GM18858 (cell line): ENCODE data around the gene AP3D1.
"Not testable (repeated sequence)": the region's sequence is repeated elsewhere in the genome, so short reads cannot be mapped to it uniquely, and the experiment has no call there.

ENCODE experiments used
- ATAC-seq: cut with Tn5 transposase; IDR thresholded peaks from one replicate; pipeline ENCODE4 v1.9.1; 2021; ENCODE audit not compliant: unreplicated experiment

The AP3D1 gene

GRCh38 chr19:2157452-2157851 lies 6.1 kb upstream of the AP3D1 start:
- ATAC-seq: no peak

DNA sequence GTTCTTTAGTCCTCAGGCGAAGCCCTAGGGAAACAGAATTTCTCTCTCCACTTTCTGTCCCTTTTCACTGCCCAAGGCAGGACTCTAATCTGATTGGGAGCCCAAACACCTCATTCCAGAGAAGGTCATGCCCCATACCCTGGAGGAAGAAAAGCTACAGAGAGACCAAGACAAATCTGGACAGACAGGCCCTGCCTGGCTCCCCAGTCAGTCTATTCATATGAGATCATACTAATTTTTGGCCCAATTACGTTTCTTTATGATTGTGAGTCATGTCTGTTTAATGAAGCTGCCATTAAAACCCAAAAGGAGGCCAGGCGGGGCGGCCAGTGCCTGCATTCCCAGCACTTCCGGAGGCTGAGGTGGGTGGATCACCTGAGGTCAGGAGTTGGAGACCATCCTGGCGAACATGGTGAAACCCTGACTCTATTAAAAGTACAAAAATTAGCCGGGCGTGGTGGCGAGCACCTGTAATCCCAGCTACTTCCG lies 3.3 kb upstream of the AP3D1 start:
- no peak for ATAC-seq

GRCh38 chr19:2150794-2151338 lies 500 bp downstream of the AP3D1 start:
- peak; percentile 12 for ATAC-seq

DNA sequence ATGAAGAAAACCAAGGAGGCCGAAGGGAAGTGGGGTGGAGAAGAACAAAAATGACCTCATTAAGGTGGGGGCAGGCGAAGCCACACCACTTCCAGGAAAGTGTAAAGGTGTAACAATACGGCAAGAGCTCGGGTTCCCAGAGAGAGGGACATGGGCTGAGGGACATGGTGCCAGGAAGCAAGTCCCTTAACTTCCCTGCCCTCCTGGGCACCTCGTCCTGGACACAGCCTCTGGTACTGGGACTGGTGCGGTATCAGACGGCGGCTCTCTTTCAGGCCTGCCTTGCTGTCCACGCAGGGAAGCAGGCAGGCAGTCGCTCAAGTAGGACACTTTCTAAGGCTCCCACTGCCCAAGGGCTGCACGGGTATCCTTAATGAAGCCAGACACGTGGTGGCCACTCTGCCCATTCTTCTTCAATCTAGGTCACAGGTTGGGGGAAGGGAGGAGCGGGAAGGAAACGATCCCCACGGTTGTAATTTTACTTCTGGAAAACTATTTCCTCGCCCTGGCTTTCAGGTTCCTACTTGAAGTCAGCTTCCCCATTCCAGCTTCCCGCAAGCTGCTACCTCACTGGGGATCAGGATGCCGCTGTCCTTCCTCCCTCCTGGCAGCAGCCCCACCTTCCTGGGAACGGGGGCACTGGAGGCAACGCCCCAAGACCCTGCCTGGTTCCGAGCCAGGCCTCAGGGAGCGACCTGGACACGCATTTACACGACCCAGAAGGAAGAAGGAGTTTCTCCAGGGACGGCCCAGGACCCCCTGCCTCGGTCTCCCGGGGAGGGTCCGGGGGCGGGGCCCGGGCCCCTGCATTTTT lies 1.2 kb downstream of the AP3D1 start:
- ATAC-seq: no peak

GRCh38 chr19:2148482-2149135 lies 2.8 kb downstream of the AP3D1 start:
- ATAC-seq: no peak

DNA sequence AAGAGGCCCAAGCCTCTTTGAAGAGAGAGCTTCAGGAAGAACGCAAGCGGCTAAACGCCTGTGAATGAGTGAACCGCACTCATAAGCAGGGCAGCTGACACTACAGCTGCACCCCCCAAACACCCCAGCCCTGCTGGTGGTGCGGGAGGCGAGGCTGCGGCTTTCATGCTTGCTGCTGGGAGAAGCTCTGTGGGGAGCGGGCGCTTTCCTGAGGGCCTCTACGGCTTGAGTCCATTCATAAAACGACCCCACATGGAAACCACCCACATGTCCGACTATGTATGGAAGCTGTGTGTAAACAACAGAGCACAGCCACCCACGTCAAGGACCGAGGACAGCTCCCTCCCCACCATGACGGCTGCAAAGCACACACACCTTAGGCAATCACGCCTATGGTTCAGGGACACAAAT lies 5.5 kb downstream of the AP3D1 start:
- no peak for ATAC-seq

GRCh38 chr19:2144190-2144589 lies 7.2 kb downstream of the AP3D1 start:
- no peak for ATAC-seq

DNA sequence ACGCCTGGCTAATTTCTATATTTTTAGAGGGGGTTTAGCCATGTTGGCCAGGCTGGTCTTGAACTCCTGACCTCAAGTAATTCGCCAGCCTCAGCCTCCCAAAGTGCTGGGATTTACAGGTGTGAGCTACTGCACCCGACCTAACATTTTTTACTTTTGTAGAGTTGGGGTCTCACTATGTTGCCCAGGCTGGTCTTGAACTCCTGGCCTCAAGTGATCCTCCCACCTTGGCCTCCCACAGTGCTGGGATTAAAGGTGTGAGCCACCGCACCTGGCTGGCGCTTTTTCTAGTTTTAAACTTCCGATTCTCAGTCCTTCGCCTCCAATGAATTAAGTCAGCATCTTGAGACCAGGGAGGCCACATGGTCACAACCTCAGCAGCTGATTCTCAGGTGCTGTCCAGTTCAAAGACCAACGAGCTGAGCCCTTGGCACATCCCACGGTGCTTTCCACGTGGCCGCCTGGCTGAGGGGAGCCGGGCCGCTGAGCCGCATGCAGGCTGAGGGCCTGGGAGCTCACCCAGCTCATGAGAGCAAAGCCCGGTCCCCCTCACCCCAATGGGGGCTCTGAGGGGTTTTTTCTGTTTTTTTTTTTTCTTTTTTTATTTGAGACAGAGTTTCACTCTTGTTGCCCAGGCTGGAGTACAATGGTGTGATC lies 9.1 kb downstream of the AP3D1 start:
- ATAC-seq: no peak

DNA sequence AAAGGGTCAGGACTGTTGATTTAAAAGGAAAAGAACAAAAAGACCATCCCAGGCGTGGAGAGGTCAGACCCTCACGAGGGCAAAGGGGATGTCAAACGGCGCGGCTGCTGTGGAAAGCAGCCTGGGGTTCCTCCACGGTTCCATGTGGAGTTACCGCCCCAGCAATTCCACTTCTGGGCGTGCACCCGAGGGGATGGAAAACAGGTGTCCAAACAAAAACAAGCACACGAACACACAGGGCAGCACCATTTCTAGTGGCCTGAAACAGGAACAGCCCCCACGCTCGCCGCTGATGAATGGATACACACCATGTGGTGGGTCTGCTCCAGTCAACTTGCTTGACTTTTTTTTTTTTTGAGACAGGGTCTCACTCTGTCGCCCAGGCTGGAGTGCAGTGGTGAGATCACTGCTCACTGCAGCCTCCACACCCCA lies 11.2 kb downstream of the AP3D1 start:
- no peak for ATAC-seq

DNA sequence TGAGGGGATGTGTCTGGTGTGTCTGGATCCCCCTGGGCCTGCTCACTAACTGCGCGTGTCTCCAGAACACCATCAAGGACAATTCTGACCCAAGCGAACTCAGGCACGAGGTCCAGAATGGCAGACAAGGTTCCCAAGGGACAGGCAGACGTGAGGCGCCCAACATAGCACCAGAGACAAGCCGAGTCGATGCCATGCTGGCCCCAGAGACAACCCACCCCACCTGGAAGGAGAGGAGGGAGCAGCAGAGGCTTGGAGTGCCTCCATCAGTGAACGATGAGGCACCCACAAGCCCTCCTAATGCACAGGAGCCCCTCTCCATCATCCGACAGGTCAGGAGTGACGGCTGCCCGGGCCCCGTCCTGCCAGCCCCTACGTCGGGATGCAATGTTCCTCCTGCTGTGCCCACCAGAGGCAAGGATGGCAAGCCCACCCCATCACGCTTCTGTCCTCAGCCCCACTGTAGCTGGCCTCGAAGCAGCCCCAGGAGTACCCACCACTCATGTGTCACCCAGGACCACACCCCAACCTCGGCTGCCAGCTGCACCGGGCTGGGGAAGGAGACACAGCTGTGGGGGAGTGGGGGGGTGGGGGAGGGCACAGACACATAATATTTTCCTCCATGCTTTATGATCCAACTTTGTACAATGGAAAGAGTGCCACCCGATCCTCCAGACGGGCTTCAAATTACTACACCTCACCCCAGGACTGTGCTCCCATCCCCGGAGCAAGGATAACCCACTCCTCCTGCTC lies 11.8 kb downstream of the AP3D1 start:
- no peak for ATAC-seq

- ATAC-seq: no peak
Observed at GRCh38 chr19:2138061-2138728, 13.2 kb downstream of the AP3D1 start.

DNA sequence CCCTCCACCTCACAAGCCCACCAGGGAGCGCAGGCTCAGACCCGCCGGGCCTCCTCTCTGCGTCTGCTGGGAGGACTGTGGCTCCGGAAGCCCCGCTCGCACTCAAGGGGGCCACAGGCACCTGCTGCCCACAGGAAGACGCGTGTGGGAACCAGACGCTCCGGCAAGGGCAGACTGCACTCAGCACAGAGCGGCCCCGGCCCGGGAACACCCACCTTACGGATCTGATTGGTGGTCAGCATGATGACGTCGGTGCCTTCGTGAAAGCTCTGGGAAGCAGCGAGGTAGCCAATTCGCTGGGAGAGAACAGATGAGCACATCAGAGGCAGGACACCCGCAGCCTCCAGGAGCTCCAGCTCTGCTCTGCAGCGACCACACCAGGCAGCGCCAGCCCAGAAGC lies 14.6 kb downstream of the AP3D1 start:
- no peak for ATAC-seq

GRCh38 chr19:2135474-2136402 lies 15.6 kb downstream of the AP3D1 start:
- no peak for ATAC-seq

- ATAC-seq: no peak
Observed at GRCh38 chr19:2132731-2133490, 18.5 kb downstream of the AP3D1 start.

- no peak for ATAC-seq
Observed at GRCh38 chr19:2132191-2132590, 19.2 kb downstream of the AP3D1 start.

DNA sequence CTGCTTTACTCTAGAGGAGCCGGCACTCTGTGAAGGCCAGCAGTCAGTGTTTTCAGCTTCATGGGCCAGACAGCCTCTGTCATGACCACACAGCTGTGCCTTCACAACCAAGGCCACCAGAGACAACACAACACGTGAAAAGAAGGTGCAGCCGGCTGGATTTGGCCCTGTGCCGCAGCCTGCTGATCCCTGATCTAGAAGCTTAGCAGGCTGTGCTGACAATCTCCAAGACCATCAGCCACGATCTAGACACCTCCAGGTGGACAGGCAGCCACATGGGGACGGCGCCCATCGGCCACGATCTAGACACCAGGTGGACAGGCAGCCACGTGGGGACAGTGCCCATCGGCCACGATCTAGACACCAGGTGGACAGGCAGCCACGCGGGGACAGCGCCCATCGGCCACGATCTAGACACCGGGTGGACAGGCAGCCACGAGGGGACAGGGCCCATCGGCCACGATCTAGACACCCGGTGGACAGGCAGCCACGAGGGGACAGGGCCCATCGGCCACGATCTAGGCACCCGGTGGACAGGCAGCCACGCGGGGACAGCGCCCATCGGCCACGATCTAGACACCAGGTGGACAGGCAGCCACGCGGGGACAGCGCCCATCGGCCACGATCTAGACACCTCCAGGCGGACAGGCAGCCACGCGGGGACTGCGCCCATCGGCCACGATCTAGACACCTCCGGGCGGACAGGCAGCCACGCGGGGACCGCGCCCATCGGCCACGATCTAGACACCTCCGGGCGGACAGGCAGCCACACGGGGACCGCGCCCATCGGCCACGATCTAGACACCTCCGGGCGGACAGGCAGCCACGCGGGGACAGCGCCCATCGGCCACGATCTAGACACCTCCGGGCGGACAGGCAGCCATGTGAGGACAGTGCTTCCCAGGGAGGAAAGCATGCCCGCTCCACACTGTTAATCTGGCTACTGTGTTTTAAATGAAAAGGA lies 20.1 kb downstream of the AP3D1 start:
- not testable (repeated sequence) for ATAC-seq
